Measurements from ENCODE around the gene SAP25. TPM values are rescaled to one million over a fixed set of nuclear protein-coding genes. Genes with fewer than 3 reads are reported as not detected.
"Not testable (repeated sequence)": the region's sequence is repeated elsewhere in the genome, so short reads cannot be mapped to it uniquely, and the experiment has no call there.

SAP25 gene
- total RNA-seq, 1 donor: 2.2 TPM

GRCh38 chr7:100577103-100577502, 3.4 kb upstream of the SAP25 start:
- DNase-seq (ENCODE audit: low read depth in 2 of 3, low spot score in 2 of 3): no peak

GRCh38 chr7:100576384-100576993, 2.8 kb upstream of the SAP25 start:
- no peak for DNase-seq (ENCODE audit: low read depth in 2 of 3, low spot score in 2 of 3)

- no peak for DNase-seq (ENCODE audit: low read depth in 2 of 3, low spot score in 2 of 3)
Observed at GRCh38 chr7:100575746-100576383, 2.2 kb upstream of the SAP25 start.

GRCh38 chr7:100575206-100575631, 1.5 kb upstream of the SAP25 start:
- no peak for DNase-seq (ENCODE audit: low read depth in 2 of 3, low spot score in 2 of 3)

GRCh38 chr7:100574362-100575205, 884 bp upstream of the SAP25 start:
- DNase-seq (ENCODE audit: low read depth in 2 of 3, low spot score in 2 of 3): no peak

GRCh38 chr7:100572949-100573675, 588 bp downstream of the SAP25 start:
- DNase-seq (ENCODE audit: low read depth in 2 of 3, low spot score in 2 of 3): no peak

GRCh38 chr7:100572281-100572948, 1.3 kb downstream of the SAP25 start:
- no peak for DNase-seq (ENCODE audit: low read depth in 2 of 3, low spot score in 2 of 3)

GRCh38 chr7:100571829-100572116, 1.9 kb downstream of the SAP25 start:
- no peak for DNase-seq (ENCODE audit: low read depth in 2 of 3, low spot score in 2 of 3)

GRCh38 chr7:100570954-100571828, 2.5 kb downstream of the SAP25 start:
- DNase-seq (ENCODE audit: low read depth in 2 of 3, low spot score in 2 of 3): no peak

GRCh38 chr7:100568896-100569844, 4.5 kb downstream of the SAP25 start:
- peak in 2 of 3 donors; percentile 63 to 65 for DNase-seq (ENCODE audit: low read depth in 2 of 3, low spot score in 2 of 3)

GRCh38 chr7:100568176-100568895, 5.4 kb downstream of the SAP25 start:
- no peak for DNase-seq (ENCODE audit: low read depth in 2 of 3, low spot score in 2 of 3)

GRCh38 chr7:100567751-100568175, 5.9 kb downstream of the SAP25 start:
- no peak for DNase-seq (ENCODE audit: low read depth in 2 of 3, low spot score in 2 of 3)

GRCh38 chr7:100567031-100567730, 6.5 kb downstream of the SAP25 start:
- DNase-seq (ENCODE audit: low read depth in 2 of 3, low spot score in 2 of 3): no peak

- DNase-seq (ENCODE audit: low read depth in 2 of 3, low spot score in 2 of 3): no peak
Observed at GRCh38 chr7:100566018-100566531, 7.6 kb downstream of the SAP25 start.

- no peak for DNase-seq (ENCODE audit: low read depth in 2 of 3, low spot score in 2 of 3)
Observed at GRCh38 chr7:100565133-100565571, 8.5 kb downstream of the SAP25 start.

- not testable (repeated sequence) for DNase-seq (ENCODE audit: low read depth in 2 of 3, low spot score in 2 of 3)
Observed at GRCh38 chr7:100564405-100564804, 9.3 kb downstream of the SAP25 start.

GRCh38 chr7:100563809-100564400, 9.8 kb downstream of the SAP25 start:
- peak; percentile 66 to 84 (median 79) for DNase-seq (ENCODE audit: low read depth in 2 of 3, low spot score in 2 of 3)

Measured in hematopoietic multipotent progenitor cell (in vitro differentiated cells).